Omental fat pad (tissue), 4 donors: ENCODE results near the gene ZFPL1. TPM values are rescaled to one million over a fixed set of nuclear protein-coding genes. Genes with fewer than 3 reads are reported as not detected.
A peak's percentile ranks its signal among the peaks of the same experiment; 100 is the strongest.

Experiments
- ATAC-seq: fragments of 150-250 bp; one replicate; pipeline ENCODE4 v1.9.1; 2016; ENCODE audit warnings: mild to moderate bottlenecking, moderate library complexity; ENCODE audit not compliant: low FRiP score
- DNase-seq: peaks from one replicate; pipeline ENCODE4 v3.0.0-alpha.2; 2019; ENCODE audit warnings: low spot score
- small RNA-seq: library from RNA; depleted of rRNA; stranded (forward); fragments of <200 nt; gene quantifications from one replicate; pipeline ENCODE3, GENCODE V24; 2016
- total RNA-seq, 4 donors: library from RNA; depleted of rRNA; stranded (reverse); fragments of >200 nt; gene quantifications; one replicate each; pipeline ENCODE4 v1.1.0, GENCODE V29; 2016
- TF ChIP-seq, protein P1 (sequence below), 3 donors: fragments of 450-650 bp; IDR thresholded peaks; one replicate each; pipeline ENCODE4 v1.5.1; 2016 to 2017; ENCODE audit warnings: antibody characterized with exemption in 3 of 3, mild to moderate bottlenecking in 3 of 3, moderate library complexity in 2 of 3

Gene ZFPL1
- total RNA-seq, 4 donors from 2014 or later, result 21.3 to 44.5 (median 32.6) TPM

DNA sequence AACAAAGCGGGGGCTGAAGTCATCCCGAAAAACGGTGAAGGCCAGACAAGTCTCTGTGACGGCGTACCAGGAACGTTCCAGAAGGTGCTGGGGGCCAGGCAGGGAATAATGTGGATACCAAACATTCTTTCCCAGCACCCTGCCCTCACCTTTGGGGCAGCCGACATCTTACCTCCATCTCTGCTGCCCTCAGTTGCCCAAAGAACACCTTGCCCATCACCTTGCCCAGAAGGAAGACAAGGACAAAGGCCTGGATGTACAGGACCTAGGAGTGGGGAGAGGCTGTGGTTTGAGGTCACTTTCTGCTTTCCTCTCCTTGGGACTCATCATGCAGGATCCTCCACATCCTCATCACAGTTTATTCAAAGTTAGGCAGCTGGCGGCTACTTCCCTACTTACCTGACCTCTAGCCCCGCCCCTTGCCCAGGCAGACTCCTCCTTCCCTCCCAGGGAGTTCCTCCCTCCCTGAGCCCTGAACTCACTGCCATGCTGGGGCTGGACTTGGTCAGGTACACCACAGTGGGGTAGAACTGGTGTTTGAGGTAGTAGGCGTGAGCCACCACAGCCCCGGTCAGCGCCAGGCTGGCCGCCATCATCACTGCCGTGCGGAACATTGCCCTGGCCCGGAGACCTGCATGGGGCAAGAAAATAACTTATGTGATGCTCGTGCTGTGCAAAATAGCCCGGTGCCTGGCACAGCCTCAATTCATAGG is 49.1 kb downstream of the ZFPL1 start:
- TF ChIP-seq, protein P1, sequence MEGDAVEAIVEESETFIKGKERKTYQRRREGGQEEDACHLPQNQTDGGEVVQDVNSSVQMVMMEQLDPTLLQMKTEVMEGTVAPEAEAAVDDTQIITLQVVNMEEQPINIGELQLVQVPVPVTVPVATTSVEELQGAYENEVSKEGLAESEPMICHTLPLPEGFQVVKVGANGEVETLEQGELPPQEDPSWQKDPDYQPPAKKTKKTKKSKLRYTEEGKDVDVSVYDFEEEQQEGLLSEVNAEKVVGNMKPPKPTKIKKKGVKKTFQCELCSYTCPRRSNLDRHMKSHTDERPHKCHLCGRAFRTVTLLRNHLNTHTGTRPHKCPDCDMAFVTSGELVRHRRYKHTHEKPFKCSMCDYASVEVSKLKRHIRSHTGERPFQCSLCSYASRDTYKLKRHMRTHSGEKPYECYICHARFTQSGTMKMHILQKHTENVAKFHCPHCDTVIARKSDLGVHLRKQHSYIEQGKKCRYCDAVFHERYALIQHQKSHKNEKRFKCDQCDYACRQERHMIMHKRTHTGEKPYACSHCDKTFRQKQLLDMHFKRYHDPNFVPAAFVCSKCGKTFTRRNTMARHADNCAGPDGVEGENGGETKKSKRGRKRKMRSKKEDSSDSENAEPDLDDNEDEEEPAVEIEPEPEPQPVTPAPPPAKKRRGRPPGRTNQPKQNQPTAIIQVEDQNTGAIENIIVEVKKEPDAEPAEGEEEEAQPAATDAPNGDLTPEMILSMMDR (IDR thresholded peaks at IDR 0.05), result no peak
- no peak for DNase-seq
- ATAC-seq, result no peak

GRCh38 chr11:65133724-65134123 is 49.7 kb downstream of the ZFPL1 start:
- ATAC-seq, result no peak
- TF ChIP-seq, protein P1 (IDR thresholded peaks at IDR 0.05), result no peak

GRCh38 chr11:65134240-65134951 is 50.4 kb downstream of the ZFPL1 start, which contains the start of gene SYVN1:
SYVN1 (minus strand) TSS chr11:65134519; CDS start chr11:65133601, 918 bp downstream.
- peak; percentile 80 for DNase-seq
- TF ChIP-seq, protein P1 (IDR thresholded peaks at IDR 0.05), result no peak
- ATAC-seq, result peak; percentile 87

More at GRCh38 chr11:65133724-65134123, 49.7 kb downstream of the ZFPL1 start:
- DNase-seq, result no peak

DNA sequence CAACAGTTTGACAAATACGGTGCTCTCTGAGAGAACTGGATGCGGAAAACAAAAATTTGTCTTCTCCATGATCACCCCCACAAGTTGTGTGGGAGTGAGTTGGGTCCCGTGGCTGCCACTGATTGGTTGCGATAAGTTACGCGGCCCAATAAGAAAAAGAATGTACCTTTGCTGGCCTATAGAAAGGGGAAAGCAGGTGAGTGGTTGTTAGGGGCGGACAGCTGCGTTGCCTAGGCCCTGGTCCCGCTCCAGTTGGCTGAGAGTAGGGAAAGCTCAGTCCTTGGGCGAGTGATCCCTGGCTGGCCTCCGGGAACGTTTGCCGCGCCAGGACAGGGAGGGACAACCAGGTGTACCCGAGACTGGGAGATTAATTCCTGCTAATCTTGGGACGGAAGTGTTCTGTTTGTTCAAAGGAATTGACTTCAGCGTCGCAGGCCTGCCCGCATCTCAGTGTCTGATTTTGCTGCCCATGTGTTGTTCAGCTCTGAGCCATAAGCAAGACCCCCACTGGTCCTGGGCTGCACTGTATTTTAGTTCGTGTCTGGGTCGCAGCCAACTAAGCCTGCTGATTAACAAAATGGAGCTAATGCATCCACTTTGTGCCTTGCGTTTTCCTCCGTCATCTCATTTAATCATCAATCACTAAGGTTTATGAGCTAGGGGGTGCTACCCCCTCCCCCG is 51.1 kb downstream of the ZFPL1 start:
- DNase-seq (peak; percentile 62), ATAC-seq (peak; percentile 91)
- TF ChIP-seq, protein P1 (IDR thresholded peaks at IDR 0.05), result no peak

DNA sequence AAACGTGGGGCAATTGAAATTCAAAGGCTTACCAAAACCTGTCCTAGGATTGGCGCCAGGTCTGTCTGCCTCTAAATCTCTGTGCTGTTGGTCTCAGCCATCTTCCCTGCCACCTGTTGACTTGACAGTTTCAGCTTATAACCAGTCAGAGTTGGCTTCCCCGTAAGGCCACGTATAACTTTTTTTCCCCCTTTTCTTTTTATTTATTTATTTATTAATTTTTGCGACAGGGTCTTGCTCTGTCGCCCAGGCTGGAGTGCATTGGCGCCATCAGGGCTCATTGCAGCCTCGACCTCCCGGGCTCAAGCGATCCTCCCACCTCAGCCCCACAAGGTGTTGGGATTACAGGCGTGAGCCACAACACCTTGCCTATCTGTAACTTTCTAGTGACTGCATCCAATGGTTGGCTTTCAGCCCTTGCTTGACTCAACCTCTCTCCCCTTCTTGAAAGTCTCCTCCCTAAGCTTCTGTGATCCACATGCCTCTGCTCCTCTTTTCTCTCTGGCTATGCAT is 51.7 kb downstream of the ZFPL1 start:
- ATAC-seq (no peak), DNase-seq (no peak)
- TF ChIP-seq, protein P1 (IDR thresholded peaks at IDR 0.05), result no peak

DNA sequence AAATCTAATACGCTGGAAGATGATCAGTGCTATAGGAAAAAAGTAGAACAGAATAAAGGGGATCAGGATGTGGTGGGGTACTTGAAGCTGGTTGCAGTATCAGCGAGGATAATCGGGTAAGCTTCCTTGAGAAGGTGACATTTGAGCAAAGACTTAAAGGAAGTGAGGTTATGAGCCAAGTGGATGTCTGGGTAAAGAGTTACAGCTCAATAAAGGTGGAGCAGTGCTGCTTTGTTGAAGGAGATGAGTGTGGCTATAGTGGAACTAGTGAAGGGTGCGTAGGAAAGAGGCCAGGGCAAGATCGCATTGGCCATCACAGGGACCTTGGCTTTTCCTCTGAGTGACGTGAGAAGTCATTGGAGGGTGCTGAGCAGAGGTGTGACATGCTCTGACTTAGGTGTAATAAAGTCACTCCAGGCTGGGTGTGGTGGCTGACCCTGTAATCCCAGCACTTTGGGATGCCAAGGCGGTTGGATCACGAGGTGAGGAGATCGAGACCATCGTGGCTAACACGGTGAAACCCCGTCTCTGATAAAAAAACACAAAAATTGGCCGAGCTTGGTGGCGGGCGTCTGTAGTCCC is 52.6 kb downstream of the ZFPL1 start:
- TF ChIP-seq, protein P1 (IDR thresholded peaks at IDR 0.05), result no peak
- ATAC-seq (no peak), DNase-seq (no peak)

Small RNA genes lying within 50 kb of the gene (small RNA-seq; reads per million reads assigned to genes)
- gene SNX15, result not detected

Other genes with a start within 250 kb of the ZFPL1 start
- gene CDC42BPG, start 239.6 kb upstream of the ZFPL1 start, total RNA-seq, result under 1 TPM; 0.19 to 0.48 (median 0.42) TPM
- gene EHD1, start 205.6 kb upstream of the ZFPL1 start, total RNA-seq, result 100 to 1,000 TPM in 2 of 4 donors, 10 to 100 TPM in 2; 66.4 to 226 (median 94.8) TPM
- 10 to 100 TPM; 20.3 to 34.8 (median 22.2) TPM for gene ATG2A, start 167.0 kb upstream of the ZFPL1 start, total RNA-seq
- 10 to 100 TPM in 3 of 4 donors, 1 to 10 TPM in 1; 7.8 to 20.3 (median 12.4) TPM for gene PPP2R5B, start 159.5 kb upstream of the ZFPL1 start, total RNA-seq
- not detected for gene GPHA2, start 148.3 kb upstream of the ZFPL1 start, total RNA-seq
- not detected for gene MAJIN, start 112.1 kb upstream of the ZFPL1 start, total RNA-seq
- gene BATF2, start 87.3 kb upstream of the ZFPL1 start, total RNA-seq, result 1 to 10 TPM in 2 of 4 donors, under 1 TPM in 2; 0.46 to 6.0 (median 1.2) TPM
- gene ARL2, start 70.1 kb upstream of the ZFPL1 start, total RNA-seq, result 100 to 1,000 TPM in 3 of 4 donors, 10 to 100 TPM in 1; 95.1 to 199 (median 160) TPM
- 10 to 100 TPM; 14.7 to 28.5 (median 20.0) TPM for gene SNX15, start 56.8 kb upstream of the ZFPL1 start, total RNA-seq
- 10 to 100 TPM in 2 of 4 donors, 1 to 10 TPM in 2; 4.8 to 11.8 (median 10.1) TPM for gene SAC3D1, start 43.0 kb upstream of the ZFPL1 start, total RNA-seq
- 10 to 100 TPM; 17.0 to 39.1 (median 23.3) TPM for gene NAALADL1, start 25.7 kb upstream of the ZFPL1 start, total RNA-seq
- gene CDCA5, start 182 bp upstream of the ZFPL1 start, total RNA-seq, result 1 to 10 TPM in 2 of 4 donors, under 1 TPM in 1, not detected in 1; 0.56 to 2.8 (median 1.4) TPM
- 100 to 1,000 TPM; 151 to 208 (median 192) TPM for gene VPS51, start 12.0 kb downstream of the ZFPL1 start, total RNA-seq
- 100 to 1,000 TPM in 1 of 4 donors, 10 to 100 TPM in 3; 44.8 to 345 (median 88.6) TPM for gene TM7SF2, start 27.6 kb downstream of the ZFPL1 start, total RNA-seq
- 10 to 100 TPM; 12.1 to 18.6 (median 15.3) TPM for gene ZNHIT2, start 33.5 kb downstream of the ZFPL1 start, total RNA-seq
- 100 to 1,000 TPM; 612 to 842 (median 711) TPM for gene FAU, start 37.9 kb downstream of the ZFPL1 start, total RNA-seq
- gene MRPL49, start 38.1 kb downstream of the ZFPL1 start, total RNA-seq, result 10 to 100 TPM; 37.2 to 47.9 (median 43.2) TPM
- 10 to 100 TPM; 47.1 to 58.2 (median 50.5) TPM for gene SYVN1, start 50.3 kb downstream of the ZFPL1 start, total RNA-seq
- not detected for gene SPDYC, start 86.0 kb downstream of the ZFPL1 start, total RNA-seq
- gene CAPN1, start 97.7 kb downstream of the ZFPL1 start, total RNA-seq, result 100 to 1,000 TPM in 2 of 4 donors, 10 to 100 TPM in 2; 72.8 to 109 (median 92.9) TPM
- gene POLA2, start 177.7 kb downstream of the ZFPL1 start, total RNA-seq, result 10 to 100 TPM in 1 of 4 donors, 1 to 10 TPM in 3; 3.5 to 13.7 (median 6.9) TPM
- 100 to 1,000 TPM in 1 of 4 donors, 10 to 100 TPM in 3; 44.0 to 120 (median 68.6) TPM for gene CDC42EP2, start 230.6 kb downstream of the ZFPL1 start, total RNA-seq
- 10 to 100 TPM; 23.3 to 32.9 (median 27.3) TPM for gene DPF2, start 249.6 kb downstream of the ZFPL1 start, total RNA-seq